WTC11 (cell line): Measurements from ENCODE around the gene ALG1L2.
"Not testable (repeated sequence)": the region's sequence is repeated elsewhere in the genome, so short reads cannot be mapped to it uniquely, and the experiment has no call there.

Source experiments
- CTCF ChIP-seq: fragments of 200-600 bp; IDR thresholded peaks from 2 replicates; pipeline ENCODE4 v1.8.0; 2022; ENCODE audit warnings: antibody characterized with exemption
- NFYB ChIP-seq: sonication (generic); formaldehyde crosslinking; conservative IDR thresholded peaks from 2 replicates; pipeline ENCODE4 v1.8.0; 2022; ENCODE audit warnings: low read depth, missing genetic modification reagents
- PREB ChIP-seq: sonication (generic); formaldehyde crosslinking; IDR thresholded peaks from 2 replicates; pipeline ENCODE4 v1.8.1; 2022; ENCODE audit warnings: mild to moderate bottlenecking, missing genetic modification reagents, moderate library complexity, borderline replicate concordance
- USF2 ChIP-seq: sonication (generic); formaldehyde crosslinking; IDR thresholded peaks from 2 replicates; pipeline ENCODE4 v1.8.1; 2023; ENCODE audit warnings: mild to moderate bottlenecking, missing genetic modification reagents, moderate library complexity
- ZBTB21 ChIP-seq: sonication (generic); formaldehyde crosslinking; IDR thresholded peaks from 2 replicates; pipeline ENCODE4 v1.8.1; 2023; ENCODE audit warnings: mild to moderate bottlenecking, missing genetic modification reagents, borderline replicate concordance

GRCh38 chr3:130115400-130115799 is 33.8 kb downstream of the ALG1L2 start:
- not testable (repeated sequence) for TF ChIP-seq PREB (CRISPR knock-in tag); CTCF; NFYB (CRISPR knock-in tag); USF2; ZBTB21 (CRISPR knock-in tag)
